Activated CD8-positive, alpha-beta T cell treated with anti-CD3 and anti-CD28 coated beads, Interleukin-2, amount 10 ng/mL, durations not matched to agents 7 days and 5 days (primary cell): ENCODE data around the gene TLE4. TPM values are rescaled to one million over a fixed set of nuclear protein-coding genes. Genes with fewer than 3 reads are reported as not detected.

ENCODE experiments used
- ATAC-seq: fragments of 150-1000 bp; cut with Tn5 transposase; one replicate; pipeline ENCODE4 v1.10.0; 2021; ENCODE audit warnings: moderate library complexity
- CTCF ChIA-PET: fragments of 350-600 bp; sonication (Branson Sonifier 250); formaldehyde crosslinking; loops from one replicate; lab custom pipeline; 2021; ENCODE audit warnings: antibody characterized with exemption; lab: Charles Lee
- POLR2A ChIA-PET: fragments of 350-600 bp; sonication (Branson Sonifier 250); formaldehyde crosslinking; loops from one replicate; lab custom pipeline; 2021; ENCODE audit warnings: antibody characterized with exemption; lab: Charles Lee
- DNase-seq: peaks from one replicate; pipeline ENCODE4 v3.0.0-alpha.2; 2020
- H3K27ac Mint-ChIP-seq: one replicate; pipeline ENCODE4 v1.8.0; 2021; ENCODE audit warnings: mild to moderate bottlenecking, mixed read lengths
- H3K27me3 Mint-ChIP-seq: one replicate; pipeline ENCODE4 v1.8.0; 2021; ENCODE audit warnings: low read depth, mixed read lengths
- H3K36me3 Mint-ChIP-seq: one replicate; pipeline ENCODE4 v1.8.0; 2021; ENCODE audit warnings: low read depth, mixed read lengths
- H3K4me1 Mint-ChIP-seq: one replicate; pipeline ENCODE4 v1.8.0; 2021; ENCODE audit warnings: low read depth, mixed read lengths
- H3K4me3 Mint-ChIP-seq: one replicate; pipeline ENCODE4 v1.8.0; 2021; ENCODE audit warnings: mild to moderate bottlenecking, mixed read lengths
- H3K9me3 Mint-ChIP-seq: one replicate; pipeline ENCODE4 v1.8.0; 2022; ENCODE audit warnings: mixed read lengths; ENCODE audit not compliant: insufficient read depth
- total RNA-seq, 2 experiments: library from RNA; stranded (reverse); gene quantifications; one replicate each; pipeline ENCODE4 v1.2.3, GENCODE V29; 2021

The TLE4 gene
- total RNA-seq, 2 experiments from 2014 or later, result 47.7 to 51.8 TPM

DNA sequence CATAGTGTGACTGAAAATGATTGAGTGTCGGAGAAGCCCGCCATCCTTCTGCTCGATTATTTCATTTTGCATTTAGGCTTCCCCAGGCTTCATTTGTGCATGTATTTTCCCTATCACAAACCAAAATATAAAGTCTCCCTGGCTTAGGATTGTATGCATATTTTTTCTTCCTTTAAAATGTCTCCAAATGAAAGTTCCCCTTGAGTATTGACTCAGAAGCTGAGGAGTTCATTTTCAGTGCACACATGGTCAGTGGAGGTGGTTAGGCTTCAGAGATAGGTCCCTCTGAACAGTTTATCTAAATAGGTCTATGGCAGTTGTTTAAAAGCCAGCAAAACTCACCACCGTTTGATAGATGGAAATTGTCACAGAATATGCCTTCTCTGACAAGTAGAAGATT lies 97.2 kb downstream of the TLE4 start:
- ATAC-seq (no peak), DNase-seq (no peak)
- Mint-ChIP-seq H3K9me3 (no peaks in the 10 kb centered on the region), H3K4me1 (peaks cover 13% of the 10 kb centered on the region), H3K27ac (no peak overlapping the region), H3K27me3 (no peaks in the 10 kb centered on the region), H3K4me3 (no peak overlapping the region), H3K36me3 (peaks cover 41% of the 10 kb centered on the region)
- ChIA-PET POLR2A (no interaction called here), CTCF (interaction anchor here (1.0 kb wide), 1 partner anchor 10 kb away, joined by 4 read pairs; no protein-coding TSS in a partner anchor)

GRCh38 chr9:79670269-79670961 lies 98.7 kb downstream of the TLE4 start:
- Mint-ChIP-seq H3K36me3 (peaks cover 39% of the 10 kb centered on the region), H3K4me1 (peaks cover 20% of the 10 kb centered on the region), H3K4me3 (no peak overlapping the region), H3K27ac (no peak overlapping the region), H3K9me3 (no peaks in the 10 kb centered on the region), H3K27me3 (no peaks in the 10 kb centered on the region)
- CTCF ChIA-PET, result no interaction called here
- ATAC-seq (no peak), DNase-seq (no peak)
- POLR2A ChIA-PET, result no interaction called here

GRCh38 chr9:79671558-79671957 lies 99.8 kb downstream of the TLE4 start:
- CTCF ChIA-PET, result interaction anchor here (0.6 kb wide), 1 partner anchor 231 kb away, joined by 3 read pairs; no protein-coding TSS in a partner anchor
- no peaks in the 10 kb centered on the region for H3K27me3 Mint-ChIP-seq

GRCh38 chr9:79672236-79672635 lies 100.5 kb downstream of the TLE4 start:
- Mint-ChIP-seq H3K27me3 (no peaks in the 10 kb centered on the region), H3K9me3 (no peaks in the 10 kb centered on the region), H3K4me1 (peaks cover 20% of the 10 kb centered on the region), H3K27ac (peak overlapping the region; percentile 5), H3K36me3 (peaks cover 36% of the 10 kb centered on the region), H3K4me3 (no peak overlapping the region)
- ChIA-PET CTCF (no interaction called here), POLR2A (interaction anchor here (2.0 kb wide), 1 partner anchor 100 kb away, joined by 5 read pairs; the partner anchor contains the start of gene TLE4)
- DNase-seq (no peak), ATAC-seq (no peak)

More at GRCh38 chr9:79671558-79671957, 99.8 kb downstream of the TLE4 start:
- peaks cover 20% of the 10 kb centered on the region for H3K4me1 Mint-ChIP-seq
- H3K4me3 Mint-ChIP-seq, result no peak overlapping the region
- H3K9me3 Mint-ChIP-seq, result no peaks in the 10 kb centered on the region
- ATAC-seq (no peak), DNase-seq (no peak)
- POLR2A ChIA-PET, result interaction anchor here (2.0 kb wide), 1 partner anchor 100 kb away, joined by 5 read pairs; the partner anchor contains the start of gene TLE4
- H3K27ac Mint-ChIP-seq, result no peak overlapping the region
- peaks cover 36% of the 10 kb centered on the region for H3K36me3 Mint-ChIP-seq

- DNase-seq, result no peak
- POLR2A ChIA-PET, result interaction anchor here (2.0 kb wide), 1 partner anchor 101 kb away, joined by 5 read pairs; the partner anchor contains the start of gene TLE4
- H3K36me3 Mint-ChIP-seq, result peaks cover 32% of the 10 kb centered on the region
- CTCF ChIA-PET, result no interaction called here
- no peak overlapping the region for H3K27ac Mint-ChIP-seq
- H3K4me1 Mint-ChIP-seq, result peaks cover 20% of the 10 kb centered on the region
- H3K4me3 Mint-ChIP-seq, result no peak overlapping the region
- ATAC-seq, result no peak
- no peaks in the 10 kb centered on the region for H3K27me3 Mint-ChIP-seq
- H3K9me3 Mint-ChIP-seq, result no peaks in the 10 kb centered on the region
Measured at GRCh38 chr9:79672891-79673290, 101.1 kb downstream of the TLE4 start.

- no peaks in the 10 kb centered on the region for H3K9me3 Mint-ChIP-seq
- no peaks in the 10 kb centered on the region for H3K27me3 Mint-ChIP-seq
- H3K36me3 Mint-ChIP-seq, result peaks cover 34% of the 10 kb centered on the region
- H3K4me1 Mint-ChIP-seq, result peaks cover 20% of the 10 kb centered on the region
- no peak overlapping the region for H3K27ac Mint-ChIP-seq
- POLR2A ChIA-PET, result no interaction called here
- H3K4me3 Mint-ChIP-seq, result no peak overlapping the region
- CTCF ChIA-PET, result interaction anchor here (1.2 kb wide), 1 partner anchor 9 kb away, joined by 3 read pairs; no protein-coding TSS in a partner anchor
- ATAC-seq (no peak), DNase-seq (no peak)
Measured at GRCh38 chr9:79673614-79674013, 101.8 kb downstream of the TLE4 start.

DNA sequence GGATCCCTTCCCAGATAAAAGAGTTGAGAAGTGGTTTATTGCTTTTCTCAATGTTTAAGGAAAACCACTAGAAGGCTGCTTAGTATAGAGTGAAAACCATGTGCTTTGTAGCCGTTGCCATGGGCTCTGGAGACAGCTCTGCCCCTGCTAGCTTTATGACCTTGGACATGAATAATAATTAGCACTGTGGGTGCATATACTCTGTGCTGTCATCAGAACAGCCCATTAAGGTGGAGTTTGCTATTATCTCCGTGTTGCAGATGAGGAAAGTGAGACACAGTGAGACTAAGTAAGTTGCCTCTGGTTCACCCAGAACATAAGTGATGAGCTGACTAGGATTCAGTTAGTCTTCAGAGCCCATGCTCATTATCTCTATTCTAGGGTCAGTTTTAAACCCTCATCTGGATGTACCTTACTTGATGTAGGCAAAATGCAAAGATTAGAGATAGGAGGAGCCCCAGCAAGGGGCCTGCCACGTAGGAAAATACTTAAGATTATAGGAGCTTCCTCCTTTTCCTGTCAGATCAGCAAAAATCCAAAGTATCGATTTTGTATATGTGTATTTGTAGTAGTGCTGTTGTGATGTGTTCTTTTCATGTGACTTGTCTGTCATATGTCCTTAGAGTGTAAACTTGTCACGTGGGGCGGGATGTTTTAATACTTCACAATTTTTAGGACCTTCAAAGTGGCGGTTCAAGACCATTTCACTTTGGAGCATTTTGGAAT lies 102.5 kb downstream of the TLE4 start:
- no peak for DNase-seq

GRCh38 chr9:79681576-79681975 lies 109.8 kb downstream of the TLE4 start:
- peaks cover 17% of the 10 kb centered on the region for H3K36me3 Mint-ChIP-seq
- CTCF ChIA-PET, result interaction anchor here (0.5 kb wide), 1 partner anchor 36 kb away, joined by 4 read pairs; no protein-coding TSS in a partner anchor
- peaks cover 18% of the 10 kb centered on the region for H3K4me1 Mint-ChIP-seq

More for the DNA sequence above, 102.5 kb downstream of the TLE4 start:
- Mint-ChIP-seq H3K4me3 (no peak overlapping the region), H3K36me3 (peaks cover 35% of the 10 kb centered on the region), H3K27me3 (no peaks in the 10 kb centered on the region), H3K9me3 (no peaks in the 10 kb centered on the region), H3K27ac (no peak overlapping the region), H3K4me1 (peaks cover 20% of the 10 kb centered on the region)
- ATAC-seq, result no peak
- ChIA-PET POLR2A (no interaction called here), CTCF (interaction anchor here (1.2 kb wide), 1 partner anchor 10 kb away, joined by 3 read pairs; no protein-coding TSS in a partner anchor)

GRCh38 chr9:79682076-79682736 lies 110.4 kb downstream of the TLE4 start:
- Mint-ChIP-seq H3K27ac (no peak overlapping the region), H3K36me3 (peaks cover 17% of the 10 kb centered on the region), H3K4me1 (peaks cover 24% of the 10 kb centered on the region), H3K9me3 (peaks cover 8% of the 10 kb centered on the region), H3K4me3 (no peak overlapping the region), H3K27me3 (no peaks in the 10 kb centered on the region)
- CTCF ChIA-PET, result no interaction called here
- no peak for ATAC-seq
- POLR2A ChIA-PET, result no interaction called here
- DNase-seq, result no peak

More at GRCh38 chr9:79681576-79681975, 109.8 kb downstream of the TLE4 start:
- Mint-ChIP-seq H3K27ac (no peak overlapping the region), H3K9me3 (peaks cover 8% of the 10 kb centered on the region), H3K4me3 (no peak overlapping the region), H3K27me3 (no peaks in the 10 kb centered on the region)
- POLR2A ChIA-PET, result no interaction called here
- no peak for ATAC-seq
- no peak for DNase-seq

- Mint-ChIP-seq H3K27me3 (no peaks in the 10 kb centered on the region), H3K4me3 (no peak overlapping the region), H3K27ac (no peak overlapping the region), H3K9me3 (peaks cover 8% of the 10 kb centered on the region), H3K36me3 (peaks cover 22% of the 10 kb centered on the region), H3K4me1 (peaks cover 40% of the 10 kb centered on the region)
- ATAC-seq (no peak), DNase-seq (no peak)
- POLR2A ChIA-PET, result no interaction called here
- CTCF ChIA-PET, result no interaction called here
Measured at GRCh38 chr9:79684059-79684458, 112.3 kb downstream of the TLE4 start.

DNA sequence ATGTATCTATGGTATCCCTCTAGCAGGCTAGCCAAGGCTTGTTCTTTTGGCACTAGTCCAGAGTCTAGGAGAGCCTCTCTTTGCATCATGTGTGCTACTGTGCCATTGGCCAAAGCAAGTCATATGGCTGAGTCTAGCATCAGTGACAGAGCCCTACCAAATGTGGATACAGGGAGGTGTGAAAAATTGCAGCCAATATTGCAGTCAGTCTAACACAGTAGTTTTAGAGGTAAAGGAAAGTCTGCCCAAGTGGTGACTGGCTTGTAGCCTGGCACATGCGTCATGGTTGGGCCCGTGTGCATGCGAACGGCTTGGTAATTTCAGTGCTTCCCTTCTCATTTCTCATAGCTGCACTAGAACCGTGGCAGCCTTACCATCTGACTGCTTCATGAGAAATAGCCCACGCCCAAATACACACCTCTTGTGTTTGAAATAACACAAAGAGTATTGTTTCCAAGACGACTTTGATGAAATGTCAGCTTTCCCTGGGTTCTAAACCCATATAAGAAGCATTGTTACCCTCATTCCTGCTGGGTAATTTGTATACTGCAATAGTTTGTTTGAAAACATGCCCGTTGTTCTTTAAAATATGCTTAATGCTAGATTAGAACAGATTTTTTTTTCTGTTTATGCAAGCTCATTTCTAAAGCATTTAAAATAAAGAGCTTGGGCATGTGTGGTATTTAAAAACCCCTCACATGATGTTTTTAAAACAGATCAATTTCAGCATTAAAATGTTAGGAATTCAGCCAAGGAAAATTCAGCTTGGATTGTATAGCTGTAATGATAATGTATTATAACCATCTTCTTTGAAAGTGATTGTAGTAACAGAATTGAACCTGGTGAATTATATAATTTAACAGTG lies 113.2 kb downstream of the TLE4 start:
- Mint-ChIP-seq H3K4me3 (no peak overlapping the region), H3K9me3 (peaks cover 8% of the 10 kb centered on the region), H3K36me3 (peaks cover 24% of the 10 kb centered on the region), H3K27me3 (no peaks in the 10 kb centered on the region), H3K4me1 (peaks cover 40% of the 10 kb centered on the region), H3K27ac (no peak overlapping the region)
- DNase-seq (no peak), ATAC-seq (no peak)
- POLR2A ChIA-PET, result no interaction called here
- CTCF ChIA-PET, result no interaction called here
